Liver (tissue), 9 donors: ENCODE results near the gene SH3BGRL. TPM values are rescaled to one million over a fixed set of nuclear protein-coding genes. Genes with fewer than 3 reads are reported as not detected.
"Not testable (repeated sequence)": the region's sequence is repeated elsewhere in the genome, so short reads cannot be mapped to it uniquely, and the experiment has no call there.

Experiments used
- DNase-seq: peaks from one replicate; pipeline ENCODE4 v3.0.0-alpha.2; 2017; ENCODE audit warnings: low spot score
- H3K27ac ChIP-seq, 2 donors: one replicate each; pipeline ENCODE4 v1.7.0; 2013; ENCODE audit warnings: inconsistent platforms in 2 of 2, low read length in 2 of 2, control low read depth in 1 of 2, low read depth in 1 of 2, mild to moderate bottlenecking in 1 of 2
- H3K27me3 ChIP-seq, 4 donors: one replicate each; pipeline versions ENCODE4 v1.6.1 to v1.7.0; 2013; ENCODE audit warnings: low read length in 3 of 4, inconsistent platforms in 1 of 4, mild to moderate bottlenecking in 1 of 4, moderate library complexity in 1 of 4; ENCODE audit not compliant: control insufficient read depth in 4 of 4, insufficient read depth in 4 of 4
- H3K36me3 ChIP-seq, 4 donors: one replicate each; pipeline versions ENCODE4 v1.6.1 to v1.7.0; 2013; ENCODE audit warnings: low read length in 3 of 4, mild to moderate bottlenecking in 3 of 4, low read depth in 1 of 4, moderate library complexity in 1 of 4; ENCODE audit not compliant: control insufficient read depth in 4 of 4, insufficient read depth in 3 of 4
- H3K4me1 ChIP-seq, 4 donors: one replicate each; pipeline versions ENCODE4 v1.6.1 to v1.7.0; 2013; ENCODE audit warnings: low read length in 3 of 4, mild to moderate bottlenecking in 3 of 4, moderate library complexity in 1 of 4; ENCODE audit not compliant: control insufficient read depth in 4 of 4, insufficient read depth in 4 of 4
- H3K4me3 ChIP-seq, 3 donors: one replicate each; pipeline versions ENCODE4 v1.6.1 to v1.7.0; 2013; ENCODE audit warnings: low read length in 3 of 3, control low read depth in 1 of 3, low read depth in 1 of 3, mild to moderate bottlenecking in 1 of 3
- H3K9ac ChIP-seq, 2 donors: one replicate each; pipeline ENCODE4 v1.7.0; 2013; ENCODE audit warnings: low read length in 2 of 2, mild to moderate bottlenecking in 2 of 2, moderate library complexity in 2 of 2, control low read depth in 1 of 2, low read depth in 1 of 2
- H3K9me3 ChIP-seq, 4 donors: one replicate each; pipeline versions ENCODE4 v1.6.1 to v1.7.0; 2013; ENCODE audit warnings: low read length in 3 of 4; ENCODE audit not compliant: control insufficient read depth in 4 of 4
- EGR1 ChIP-seq, 2 donors: IDR thresholded peaks; 2 replicates each; pipeline ENCODE4 v1.6.1; 2016 to 2018; ENCODE audit warnings: antibody characterized with exemption in 2 of 2, low read depth in 2 of 2
- FOXA1 ChIP-seq: IDR thresholded peaks from 2 replicates; pipeline ENCODE4 v1.6.1; 2016; ENCODE audit warnings: antibody characterized with exemption
- FOXA2 ChIP-seq: IDR thresholded peaks from 2 replicates; pipeline ENCODE4 v1.6.1; 2016; ENCODE audit warnings: antibody characterized with exemption
- GABPA ChIP-seq, 2 donors: IDR thresholded peaks in 1 of 2; conservative IDR thresholded peaks in 1 of 2; 2 replicates each; pipeline ENCODE4 v1.6.1; 2016; ENCODE audit warnings: antibody characterized with exemption in 2 of 2, mild to moderate bottlenecking in 1 of 2, moderate library complexity in 1 of 2
- HNF4A ChIP-seq, 2 donors: conservative IDR thresholded peaks; 2 replicates each; pipeline ENCODE4 v1.6.1; 2016; ENCODE audit warnings: antibody characterized with exemption in 2 of 2, mild to moderate bottlenecking in 2 of 2
- HNF4G ChIP-seq: IDR thresholded peaks from 2 replicates; pipeline ENCODE4 v1.6.1; 2016; ENCODE audit warnings: antibody characterized with exemption
- JUND ChIP-seq, 2 donors: IDR thresholded peaks; 2 replicates each; pipeline ENCODE4 v1.6.1; 2016; ENCODE audit warnings: antibody characterized with exemption in 2 of 2
- RAD21 ChIP-seq, 2 donors: IDR thresholded peaks; 2 replicates each; pipeline ENCODE4 v1.6.1; 2016; ENCODE audit warnings: antibody characterized with exemption in 2 of 2, mild to moderate bottlenecking in 2 of 2
- RXRA ChIP-seq, 2 donors: IDR thresholded peaks; 2 replicates each; pipeline ENCODE4 v1.6.1; 2017 to 2018; ENCODE audit warnings: antibody characterized with exemption in 2 of 2, mild to moderate bottlenecking in 1 of 2
- SP1 ChIP-seq: IDR thresholded peaks from 2 replicates; pipeline ENCODE4 v1.6.1; 2018; ENCODE audit warnings: antibody characterized with exemption, mild to moderate bottlenecking
- TAF1 ChIP-seq: conservative IDR thresholded peaks from 2 replicates; pipeline ENCODE4 v1.6.1; 2016; ENCODE audit warnings: antibody characterized with exemption, mild to moderate bottlenecking
- YY1 ChIP-seq: IDR thresholded peaks from 2 replicates; pipeline ENCODE4 v1.6.1; 2016; ENCODE audit warnings: antibody characterized with exemption, mild to moderate bottlenecking
- WGBS: extraction: QIAGEN DNeasy Blood & Tissue Kit; methylation state at CpG from one replicate; pipeline ENCODE4 v1.1.7; 2013; 5-methylcytosine and 5-hydroxymethylcytosine counted together
- polyA plus RNA-seq, 2 donors: library from polyadenylated mRNA; stranded (reverse) in 1 of 2; unstranded in 1 of 2; fragments of 200-250 nt in 1 of 2; fragments of >200 nt in 1 of 2; fragmentation: Nextera tagmentation in 1 of 2; extraction: Ambion mirVana in 1 of 2; gene quantifications; one replicate each; pipeline versions ENCODE4 v1.2.1 to v1.2.3, GENCODE V29; 2013 to 2015
- total RNA-seq, 2 donors: library from RNA; depleted of rRNA; stranded (reverse); fragments of >200 nt; gene quantifications; one replicate each; pipeline ENCODE4 v1.2.3, GENCODE V29; 2014
- TF ChIP-seq, protein P1 (sequence below): IDR thresholded peaks from 2 replicates; pipeline ENCODE4 v1.6.1; 2016; ENCODE audit warnings: antibody characterized with exemption
- TF ChIP-seq, protein P2 (sequence below): IDR thresholded peaks from 2 replicates; pipeline ENCODE4 v1.6.1; 2016; ENCODE audit warnings: antibody characterized with exemption
- TF ChIP-seq, protein P3 (sequence below): IDR thresholded peaks from 2 replicates; pipeline ENCODE4 v1.6.1; 2016; ENCODE audit warnings: antibody characterized with exemption
- TF ChIP-seq, protein P4 (sequence below): fragments of 150-350 bp; IDR thresholded peaks from 2 replicates; pipeline ENCODE4 v1.5.1; 2017; ENCODE audit warnings: improper control_type of control experiment, low read depth, low read length; ENCODE audit not compliant: missing input control
- donor health status: healthy.
- donor health status: healthy.
- donor health status: healthy.
- donor health status: healthy.
- donor health status: healthy.

The SH3BGRL gene
- total and polyA plus RNA-seq, 4 donors, result 15.5 to 64.3 (median 20.6) TPM

DNA sequence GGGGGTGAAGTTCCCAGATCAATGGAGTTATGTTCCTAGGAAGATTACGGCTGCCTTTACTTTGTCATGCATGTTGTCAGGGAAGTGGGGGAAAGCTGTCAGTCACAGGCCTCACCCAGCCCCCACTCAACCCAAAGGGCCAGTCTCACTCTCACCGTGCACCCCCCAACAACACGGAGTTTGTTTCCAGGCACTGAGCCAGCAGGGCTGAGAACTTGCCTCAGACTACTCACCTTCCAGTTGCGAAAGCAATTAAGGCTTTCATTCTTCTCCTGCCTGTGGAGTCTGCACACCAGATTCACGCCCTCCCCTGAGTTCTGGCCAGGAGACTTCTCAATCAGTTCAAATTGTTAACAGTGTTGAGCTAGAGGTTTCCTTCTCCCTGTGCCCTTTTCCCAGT, 114.3 kb downstream of the SH3BGRL start:
- Histone ChIP-seq H3K9ac (no peak overlapping the region), H3K4me1 (no peaks in the 10 kb centered on the region), H3K27me3 (no peaks in the 10 kb centered on the region), H3K4me3 (no peak overlapping the region), H3K27ac (no peak overlapping the region), H3K9me3 (no peaks in the 10 kb centered on the region), H3K36me3 (no peaks in the 10 kb centered on the region)
- no peak for TF ChIP-seq FOXA2
- TF ChIP-seq, protein P1, sequence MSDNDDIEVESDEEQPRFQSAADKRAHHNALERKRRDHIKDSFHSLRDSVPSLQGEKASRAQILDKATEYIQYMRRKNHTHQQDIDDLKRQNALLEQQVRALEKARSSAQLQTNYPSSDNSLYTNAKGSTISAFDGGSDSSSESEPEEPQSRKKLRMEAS, result no peak
- TF ChIP-seq YY1, result no peak
- TF ChIP-seq, protein P2, sequence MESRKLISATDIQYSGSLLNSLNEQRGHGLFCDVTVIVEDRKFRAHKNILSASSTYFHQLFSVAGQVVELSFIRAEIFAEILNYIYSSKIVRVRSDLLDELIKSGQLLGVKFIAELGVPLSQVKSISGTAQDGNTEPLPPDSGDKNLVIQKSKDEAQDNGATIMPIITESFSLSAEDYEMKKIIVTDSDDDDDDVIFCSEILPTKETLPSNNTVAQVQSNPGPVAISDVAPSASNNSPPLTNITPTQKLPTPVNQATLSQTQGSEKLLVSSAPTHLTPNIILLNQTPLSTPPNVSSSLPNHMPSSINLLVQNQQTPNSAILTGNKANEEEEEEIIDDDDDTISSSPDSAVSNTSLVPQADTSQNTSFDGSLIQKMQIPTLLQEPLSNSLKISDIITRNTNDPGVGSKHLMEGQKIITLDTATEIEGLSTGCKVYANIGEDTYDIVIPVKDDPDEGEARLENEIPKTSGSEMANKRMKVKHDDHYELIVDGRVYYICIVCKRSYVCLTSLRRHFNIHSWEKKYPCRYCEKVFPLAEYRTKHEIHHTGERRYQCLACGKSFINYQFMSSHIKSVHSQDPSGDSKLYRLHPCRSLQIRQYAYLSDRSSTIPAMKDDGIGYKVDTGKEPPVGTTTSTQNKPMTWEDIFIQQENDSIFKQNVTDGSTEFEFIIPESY, result no peak
- TF ChIP-seq SP1, result no peak
- no peak for TF ChIP-seq GABPA (IDR thresholded peaks at IDR 0.05 in 1 of 2, conservative IDR thresholded peaks at IDR 0.05 in 1 of 2)
- no peak for TF ChIP-seq HNF4A (conservative IDR thresholded peaks at IDR 0.05)
- TF ChIP-seq JUND (IDR thresholded peaks at IDR 0.05), result no peak
- TF ChIP-seq TAF1, result no peak
- no peak for TF ChIP-seq FOXA1
- DNase-seq, result no peak
- WGBS, result 95% methylated on average over 5 of the region's 5 CpGs

DNA sequence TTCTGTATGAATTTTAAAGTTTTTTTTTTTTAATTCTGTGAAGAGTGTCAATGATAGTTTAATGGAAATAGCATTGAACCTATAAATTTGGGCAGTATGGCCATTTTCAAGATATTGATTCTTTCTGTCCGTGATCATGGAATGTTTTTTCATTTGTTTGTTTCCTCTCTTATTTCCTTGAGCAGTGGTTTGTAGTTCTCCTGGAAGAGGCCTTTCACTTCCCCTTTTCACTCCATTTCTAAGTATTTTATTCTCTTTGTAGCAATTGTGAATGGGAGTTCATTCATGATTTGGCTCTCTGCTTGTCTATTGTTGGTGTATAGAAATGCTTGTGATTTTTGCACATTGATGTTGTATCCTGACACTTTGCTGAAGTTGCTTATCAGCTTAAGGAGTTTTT, 129.8 kb downstream of the SH3BGRL start:
- H3K36me3 ChIP-seq, DNase-seq, H3K9ac ChIP-seq, H3K27me3 ChIP-seq, H3K27ac ChIP-seq, H3K4me3 ChIP-seq, H3K4me1 ChIP-seq, H3K9me3 ChIP-seq: not testable (repeated sequence)
- 73% methylated on average over 1 of the region's 1 CpG for WGBS

DNA sequence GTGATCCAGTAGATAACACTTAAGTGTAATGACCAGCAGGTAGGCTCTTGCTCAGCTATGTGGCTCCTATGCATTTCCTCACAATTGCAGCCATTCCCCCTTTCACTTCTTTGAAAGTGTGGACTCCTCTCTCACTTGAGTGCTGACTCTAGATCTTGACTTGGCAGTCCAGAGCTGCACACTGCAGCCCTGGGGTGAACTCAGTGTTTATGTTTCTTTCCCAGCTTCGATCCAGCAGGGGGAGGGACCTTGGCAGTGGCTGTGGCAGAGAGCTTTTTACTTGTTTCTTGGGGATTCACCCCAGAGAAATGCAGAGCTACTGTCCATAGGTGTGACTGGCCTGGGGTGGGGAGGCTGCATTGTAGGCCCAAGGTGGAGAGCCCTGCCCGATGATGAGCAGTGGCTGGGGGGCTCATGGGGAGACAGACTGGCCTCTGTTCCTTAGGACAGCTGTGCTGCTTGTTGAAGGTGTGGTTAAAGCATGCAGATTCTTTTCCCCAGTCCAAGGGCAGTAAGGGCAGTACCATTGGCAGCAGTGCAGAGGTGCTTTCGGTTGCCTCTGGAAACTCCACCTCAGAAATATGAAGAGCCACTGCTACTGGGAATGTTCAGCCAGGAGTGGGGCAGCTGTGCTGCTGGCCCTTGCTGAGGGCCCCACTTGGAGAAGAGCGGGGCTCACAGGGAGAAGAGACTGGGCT, 134.7 kb downstream of the SH3BGRL start:
- no peak overlapping the region for H3K27ac ChIP-seq
- TF ChIP-seq RXRA (IDR thresholded peaks at IDR 0.05) (no peak), TAF1 (no peak), FOXA1 (no peak), YY1 (no peak), GABPA (IDR thresholded peaks at IDR 0.05 in 1 of 2, conservative IDR thresholded peaks at IDR 0.05 in 1 of 2) (no peak), HNF4G (no peak), FOXA2 (no peak), EGR1 (IDR thresholded peaks at IDR 0.05; ENCODE audit: low read depth in 2 of 2) (no peak), RAD21 (IDR thresholded peaks at IDR 0.05) (no peak)
- TF ChIP-seq, protein P3, sequence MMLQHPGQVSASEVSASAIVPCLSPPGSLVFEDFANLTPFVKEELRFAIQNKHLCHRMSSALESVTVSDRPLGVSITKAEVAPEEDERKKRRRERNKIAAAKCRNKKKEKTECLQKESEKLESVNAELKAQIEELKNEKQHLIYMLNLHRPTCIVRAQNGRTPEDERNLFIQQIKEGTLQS, result no peak
- TF ChIP-seq, protein P4, sequence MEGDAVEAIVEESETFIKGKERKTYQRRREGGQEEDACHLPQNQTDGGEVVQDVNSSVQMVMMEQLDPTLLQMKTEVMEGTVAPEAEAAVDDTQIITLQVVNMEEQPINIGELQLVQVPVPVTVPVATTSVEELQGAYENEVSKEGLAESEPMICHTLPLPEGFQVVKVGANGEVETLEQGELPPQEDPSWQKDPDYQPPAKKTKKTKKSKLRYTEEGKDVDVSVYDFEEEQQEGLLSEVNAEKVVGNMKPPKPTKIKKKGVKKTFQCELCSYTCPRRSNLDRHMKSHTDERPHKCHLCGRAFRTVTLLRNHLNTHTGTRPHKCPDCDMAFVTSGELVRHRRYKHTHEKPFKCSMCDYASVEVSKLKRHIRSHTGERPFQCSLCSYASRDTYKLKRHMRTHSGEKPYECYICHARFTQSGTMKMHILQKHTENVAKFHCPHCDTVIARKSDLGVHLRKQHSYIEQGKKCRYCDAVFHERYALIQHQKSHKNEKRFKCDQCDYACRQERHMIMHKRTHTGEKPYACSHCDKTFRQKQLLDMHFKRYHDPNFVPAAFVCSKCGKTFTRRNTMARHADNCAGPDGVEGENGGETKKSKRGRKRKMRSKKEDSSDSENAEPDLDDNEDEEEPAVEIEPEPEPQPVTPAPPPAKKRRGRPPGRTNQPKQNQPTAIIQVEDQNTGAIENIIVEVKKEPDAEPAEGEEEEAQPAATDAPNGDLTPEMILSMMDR, result no peak
- TF ChIP-seq, protein P1, result no peak
- no peak for DNase-seq
- no peaks in the 10 kb centered on the region for H3K36me3 ChIP-seq
- H3K4me1 ChIP-seq, result no peaks in the 10 kb centered on the region
- no peak overlapping the region for H3K4me3 ChIP-seq
- H3K27me3 ChIP-seq, result no peaks in the 10 kb centered on the region
- H3K9me3 ChIP-seq, result peaks cover 0 to 2% (median 0%) of the 10 kb centered on the region in 4 donors
- H3K9ac ChIP-seq, result no peak overlapping the region
- 71% methylated on average over 4 of the region's 4 CpGs for WGBS
